ENCODE measurements around the gene SLC44A5.

The SLC44A5 gene

GRCh38 chr1:75170981-75171380 lies 439.9 kb downstream of the SLC44A5 start:
- no peak overlapping the region for H3K9ac ChIP-seq (ENCODE audit: low read depth, low read length, poor library complexity, severe bottlenecking)
- no peaks in the 10 kb centered on the region for H3F3A ChIP-seq (ENCODE audit: low read depth)
- no peak overlapping the region for H3K4me3 ChIP-seq (ENCODE audit: low read length, poor library complexity, severe bottlenecking)
- H3K4me1 ChIP-seq (ENCODE audit: insufficient read depth, low read length, poor library complexity, severe bottlenecking): peaks cover 4% of the 10 kb centered on the region
- H3K4me2 ChIP-seq (ENCODE audit: low read depth, low read length, poor library complexity, severe bottlenecking): no peak overlapping the region
- no peak overlapping the region for H2AFZ ChIP-seq (ENCODE audit: low read length)
- TF ChIP-seq EZH2phosphoT487 (IDR thresholded peaks at IDR 0.05; ENCODE audit: borderline replicate concordance) (no peak), CTCF (conservative IDR thresholded peaks at IDR 0.05; ENCODE audit: low read length) (no peak)
- no peaks in the 10 kb centered on the region for H3K36me3 ChIP-seq (ENCODE audit: insufficient read depth, low read length)
- H3K9me2 ChIP-seq (replicated peaks; ENCODE audit: low read depth, low read length): no peaks in the 10 kb centered on the region
- H4K20me1 ChIP-seq (ENCODE audit: insufficient read depth, low read length, poor library complexity, severe bottlenecking): no peaks in the 10 kb centered on the region
- no peaks in the 10 kb centered on the region for H3K79me2 ChIP-seq (ENCODE audit: insufficient read depth, low read length)
- no peaks in the 10 kb centered on the region for H3K9me3 ChIP-seq (ENCODE audit: insufficient read depth, low read depth, low read length)
- H3K27me3 ChIP-seq (ENCODE audit: insufficient read depth, low read length, poor library complexity, severe bottlenecking): no peaks in the 10 kb centered on the region

GRCh38 chr1:75170011-75170410 lies 440.9 kb downstream of the SLC44A5 start:
- Histone ChIP-seq H3K79me2 (ENCODE audit: insufficient read depth, low read length) (no peaks in the 10 kb centered on the region), H3K4me1 (ENCODE audit: insufficient read depth, low read length, poor library complexity, severe bottlenecking) (peaks cover 4% of the 10 kb centered on the region), H4K20me1 (ENCODE audit: insufficient read depth, low read length, poor library complexity, severe bottlenecking) (no peaks in the 10 kb centered on the region), H3K4me2 (ENCODE audit: low read depth, low read length, poor library complexity, severe bottlenecking) (no peak overlapping the region), H3F3A (ENCODE audit: low read depth) (no peaks in the 10 kb centered on the region), H3K27me3 (ENCODE audit: insufficient read depth, low read length, poor library complexity, severe bottlenecking) (no peaks in the 10 kb centered on the region), H3K9me3 (ENCODE audit: insufficient read depth, low read depth, low read length) (no peaks in the 10 kb centered on the region), H3K9me2 (replicated peaks; ENCODE audit: low read depth, low read length) (no peaks in the 10 kb centered on the region), H3K4me3 (ENCODE audit: low read length, poor library complexity, severe bottlenecking) (no peak overlapping the region), H2AFZ (ENCODE audit: low read length) (no peak overlapping the region), H3K9ac (ENCODE audit: low read depth, low read length, poor library complexity, severe bottlenecking) (no peak overlapping the region), H3K36me3 (ENCODE audit: insufficient read depth, low read length) (no peaks in the 10 kb centered on the region)
- TF ChIP-seq CTCF (conservative IDR thresholded peaks at IDR 0.05; ENCODE audit: low read length) (no peak), EZH2phosphoT487 (IDR thresholded peaks at IDR 0.05; ENCODE audit: borderline replicate concordance) (no peak)

GRCh38 chr1:75166821-75167220 lies 444.1 kb downstream of the SLC44A5 start:
- TF ChIP-seq CTCF (conservative IDR thresholded peaks at IDR 0.05; ENCODE audit: low read length): no peak
- TF ChIP-seq EZH2phosphoT487 (IDR thresholded peaks at IDR 0.05; ENCODE audit: borderline replicate concordance): no peak
- Histone ChIP-seq H3K4me2 (ENCODE audit: low read depth, low read length, poor library complexity, severe bottlenecking) (no peak overlapping the region), H3K4me3 (ENCODE audit: low read length, poor library complexity, severe bottlenecking) (no peak overlapping the region)

More at GRCh38 chr1:75166821-75167220, 444.1 kb downstream of the SLC44A5 start:
- Histone ChIP-seq H3F3A (ENCODE audit: low read depth) (no peaks in the 10 kb centered on the region), H3K9ac (ENCODE audit: low read depth, low read length, poor library complexity, severe bottlenecking) (no peak overlapping the region), H3K79me2 (ENCODE audit: insufficient read depth, low read length) (no peaks in the 10 kb centered on the region), H3K36me3 (ENCODE audit: insufficient read depth, low read length) (no peaks in the 10 kb centered on the region), H3K9me2 (replicated peaks; ENCODE audit: low read depth, low read length) (no peaks in the 10 kb centered on the region), H4K20me1 (ENCODE audit: insufficient read depth, low read length, poor library complexity, severe bottlenecking) (no peaks in the 10 kb centered on the region), H3K4me1 (ENCODE audit: insufficient read depth, low read length, poor library complexity, severe bottlenecking) (no peaks in the 10 kb centered on the region), H3K27me3 (ENCODE audit: insufficient read depth, low read length, poor library complexity, severe bottlenecking) (no peaks in the 10 kb centered on the region), H3K9me3 (ENCODE audit: insufficient read depth, low read depth, low read length) (no peaks in the 10 kb centered on the region), H2AFZ (ENCODE audit: low read length) (no peak overlapping the region)
